GM12878 (cell line): ENCODE data around the gene GNG3. TPM values are rescaled to one million over a fixed set of nuclear protein-coding genes. Genes with fewer than 3 reads are reported as not detected.

ENCODE experiments used
- ATF7 ChIP-seq: fragments of 450-650 bp; IDR thresholded peaks from 2 replicates; pipeline ENCODE4 v1.6.1; 2016; ENCODE audit warnings: low read depth, mild to moderate bottlenecking
- BACH1 ChIP-seq: fragments of 450-650 bp; IDR thresholded peaks from 2 replicates; pipeline ENCODE4 v1.6.1; 2017; ENCODE audit warnings: mild to moderate bottlenecking, borderline replicate concordance
- EGR1 ChIP-seq, 2 experiments: IDR thresholded peaks; 1 replicate in 1 of 2; 2 replicates in 1 of 2; pipeline ENCODE4 v1.6.1; 2011 to 2012; ENCODE audit warnings: low read depth in 2 of 2, low read length in 2 of 2, borderline replicate concordance in 1 of 2, mild to moderate bottlenecking in 1 of 2, moderate library complexity in 1 of 2
- EZH2 ChIP-seq: IDR thresholded peaks from 2 replicates; pipeline ENCODE4 v1.6.1; 2012; ENCODE audit warnings: low read depth, mild to moderate bottlenecking, control low read depth, inconsistent platforms, low read length, borderline replicate concordance; ENCODE audit not compliant: control insufficient read depth
- GABPA ChIP-seq: IDR thresholded peaks from 2 replicates; pipeline ENCODE4 v1.6.1; 2014; ENCODE audit warnings: antibody characterized with exemption, low read depth, mild to moderate bottlenecking, inconsistent platforms
- HDGF ChIP-seq: fragments of 450-650 bp; IDR thresholded peaks from 2 replicates; pipeline ENCODE4 v1.6.1; 2016; ENCODE audit warnings: antibody characterized with exemption
- MTA3 ChIP-seq: IDR thresholded peaks from 2 replicates; pipeline ENCODE4 v1.6.1; 2012; ENCODE audit warnings: low read length, inconsistent platforms, borderline replicate concordance
- MYB ChIP-seq: fragments of 150-350 bp; IDR thresholded peaks from 2 replicates; pipeline ENCODE4 v1.6.1; 2014; ENCODE audit warnings: mild to moderate bottlenecking, low read depth, low read length, borderline replicate concordance
- RFX5 ChIP-seq: IDR thresholded peaks from 2 replicates; pipeline ENCODE4 v1.6.1; 2011; ENCODE audit warnings: low read depth, low read length, improper control_type of control experiment
- SIX5 ChIP-seq: IDR thresholded peaks from 2 replicates; pipeline ENCODE4 v1.6.1; 2011; ENCODE audit warnings: mild to moderate bottlenecking, low read depth, low read length, moderate library complexity; ENCODE audit not compliant: severe bottlenecking
- SMARCA5 ChIP-seq: fragments of 450-650 bp; IDR thresholded peaks from 2 replicates; pipeline ENCODE4 v1.6.1; 2017; ENCODE audit warnings: mild to moderate bottlenecking
- SREBF2 ChIP-seq: IDR thresholded peaks from 2 replicates; pipeline ENCODE4 v1.6.1; 2012; ENCODE audit warnings: mild to moderate bottlenecking, low read length
- TCF12 ChIP-seq: IDR thresholded peaks from 2 replicates; pipeline ENCODE4 v1.6.1; 2011; ENCODE audit warnings: low read depth, mild to moderate bottlenecking, low read length
- TCF7 ChIP-seq: IDR thresholded peaks from 2 replicates; pipeline ENCODE4 v1.6.1; 2014; ENCODE audit warnings: antibody characterized with exemption, borderline replicate concordance
- polyA plus RNA-seq, 11 experiments: library from polyadenylated mRNA; depleted of rRNA in 4 of 11; unstranded in 6 of 11; stranded (reverse) in 5 of 11; fragments of >200 nt; fragmentation: Nextera tagmentation in 4 of 11; fragmentation: Illumina TruSeq in 1 of 11; extraction: Ambion mirVana in 4 of 11; extraction: Trizol in 1 of 11; gene quantifications; 1 replicate in 1 of 11; 2 replicates in 10 of 11; pipeline versions ENCODE4 v1.2.1 to v1.2.3, GENCODE V29; 2011 to 2016; ENCODE audit warnings: inconsistent platforms in 2 of 11, missing spikeins in 2 of 11, low read depth in 1 of 11
- total RNA-seq, 4 experiments: library from RNA; depleted of rRNA in 3 of 4; stranded (reverse); fragments of >200 nt in 3 of 4; fragmentation: Illumina TruSeq in 1 of 4; extraction: Trizol in 1 of 4; gene quantifications; 2 replicates each; pipeline versions ENCODE4 v1.2.1 to v1.2.3, GENCODE V29; 2013 to 2021
- TF ChIP-seq, protein P1 (sequence below): fragments of 450-650 bp; IDR thresholded peaks from 2 replicates; pipeline ENCODE4 v1.6.1; 2017; ENCODE audit warnings: low read depth, mild to moderate bottlenecking, moderate library complexity
- TF ChIP-seq, protein P2 (sequence below): fragments of 450-650 bp; IDR thresholded peaks from 2 replicates; pipeline ENCODE4 v1.6.1; 2017; ENCODE audit warnings: antibody characterized with exemption, mild to moderate bottlenecking, moderate library complexity
- TF ChIP-seq, protein P3 (sequence below): IDR thresholded peaks from 2 replicates; pipeline ENCODE4 v1.6.1; 2012; ENCODE audit warnings: mild to moderate bottlenecking, low read depth, low read length
- TF ChIP-seq, protein P4 (sequence below): IDR thresholded peaks from 2 replicates; pipeline ENCODE4 v1.6.1; 2011; ENCODE audit warnings: borderline replicate concordance, low read depth, mild to moderate bottlenecking, moderate library complexity, low read length; ENCODE audit not compliant: insufficient read depth, poor library complexity, severe bottlenecking
- TF ChIP-seq, protein P5 (sequence below): IDR thresholded peaks from 2 replicates; pipeline ENCODE4 v1.6.1; 2011; ENCODE audit warnings: low read depth, low read length, improper control_type of control experiment, borderline replicate concordance

Gene GNG3
- total and polyA plus RNA-seq, 10 of the 15 experiments (the other 5 are each of a cell fraction or from before 2014, with no cell fraction given): 0.27 to 0.83 (median 0.57) TPM; not detected in 5

DNA sequence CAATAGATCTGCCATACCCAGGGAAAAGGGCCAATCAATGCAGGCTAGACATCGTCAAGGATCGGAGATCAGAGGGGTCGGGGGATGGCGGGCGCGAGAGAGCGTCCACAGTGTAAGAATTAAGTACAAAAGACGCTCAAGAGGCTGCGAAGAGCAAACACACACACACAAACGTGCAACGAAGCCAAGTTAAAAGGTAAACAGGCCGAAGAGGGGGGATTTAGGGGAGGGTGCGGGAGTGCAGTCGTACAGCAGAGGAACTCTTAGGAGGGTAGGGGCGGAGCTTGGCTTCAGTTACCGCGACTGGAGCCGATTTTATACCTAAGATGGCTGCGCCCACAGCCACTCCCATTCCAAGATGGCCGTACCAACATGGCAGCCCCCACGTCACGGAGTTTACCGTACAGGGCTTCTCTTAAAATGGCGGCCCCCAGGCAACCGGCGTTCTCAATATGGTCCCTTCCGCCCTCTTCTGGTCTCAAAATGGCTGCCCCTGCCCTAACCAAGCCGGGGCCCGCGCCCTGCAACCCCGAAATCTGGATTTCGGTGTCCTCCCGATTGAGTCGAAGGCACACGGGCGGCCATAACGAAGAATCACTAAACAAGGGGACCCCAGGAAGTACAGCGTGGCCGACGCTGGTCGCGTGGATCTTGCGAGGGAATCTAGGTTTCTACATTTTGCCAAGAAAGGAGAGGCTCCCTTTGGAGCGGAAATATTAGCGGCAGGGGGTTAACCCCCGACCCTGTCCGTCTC is 1.9 kb downstream of the GNG3 start (continued):
- TF ChIP-seq, protein P1, sequence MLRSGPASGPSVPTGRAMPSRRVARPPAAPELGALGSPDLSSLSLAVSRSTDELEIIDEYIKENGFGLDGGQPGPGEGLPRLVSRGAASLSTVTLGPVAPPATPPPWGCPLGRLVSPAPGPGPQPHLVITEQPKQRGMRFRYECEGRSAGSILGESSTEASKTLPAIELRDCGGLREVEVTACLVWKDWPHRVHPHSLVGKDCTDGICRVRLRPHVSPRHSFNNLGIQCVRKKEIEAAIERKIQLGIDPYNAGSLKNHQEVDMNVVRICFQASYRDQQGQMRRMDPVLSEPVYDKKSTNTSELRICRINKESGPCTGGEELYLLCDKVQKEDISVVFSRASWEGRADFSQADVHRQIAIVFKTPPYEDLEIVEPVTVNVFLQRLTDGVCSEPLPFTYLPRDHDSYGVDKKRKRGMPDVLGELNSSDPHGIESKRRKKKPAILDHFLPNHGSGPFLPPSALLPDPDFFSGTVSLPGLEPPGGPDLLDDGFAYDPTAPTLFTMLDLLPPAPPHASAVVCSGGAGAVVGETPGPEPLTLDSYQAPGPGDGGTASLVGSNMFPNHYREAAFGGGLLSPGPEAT: peak; percentile 97
- no peak for TF ChIP-seq EZH2
- TF ChIP-seq GABPA: peak; percentile 81
- 0 out of 2 replicates have a peak, but pooled peaks have one; percentile 28 for TF ChIP-seq BACH1
- TF ChIP-seq, protein P2, sequence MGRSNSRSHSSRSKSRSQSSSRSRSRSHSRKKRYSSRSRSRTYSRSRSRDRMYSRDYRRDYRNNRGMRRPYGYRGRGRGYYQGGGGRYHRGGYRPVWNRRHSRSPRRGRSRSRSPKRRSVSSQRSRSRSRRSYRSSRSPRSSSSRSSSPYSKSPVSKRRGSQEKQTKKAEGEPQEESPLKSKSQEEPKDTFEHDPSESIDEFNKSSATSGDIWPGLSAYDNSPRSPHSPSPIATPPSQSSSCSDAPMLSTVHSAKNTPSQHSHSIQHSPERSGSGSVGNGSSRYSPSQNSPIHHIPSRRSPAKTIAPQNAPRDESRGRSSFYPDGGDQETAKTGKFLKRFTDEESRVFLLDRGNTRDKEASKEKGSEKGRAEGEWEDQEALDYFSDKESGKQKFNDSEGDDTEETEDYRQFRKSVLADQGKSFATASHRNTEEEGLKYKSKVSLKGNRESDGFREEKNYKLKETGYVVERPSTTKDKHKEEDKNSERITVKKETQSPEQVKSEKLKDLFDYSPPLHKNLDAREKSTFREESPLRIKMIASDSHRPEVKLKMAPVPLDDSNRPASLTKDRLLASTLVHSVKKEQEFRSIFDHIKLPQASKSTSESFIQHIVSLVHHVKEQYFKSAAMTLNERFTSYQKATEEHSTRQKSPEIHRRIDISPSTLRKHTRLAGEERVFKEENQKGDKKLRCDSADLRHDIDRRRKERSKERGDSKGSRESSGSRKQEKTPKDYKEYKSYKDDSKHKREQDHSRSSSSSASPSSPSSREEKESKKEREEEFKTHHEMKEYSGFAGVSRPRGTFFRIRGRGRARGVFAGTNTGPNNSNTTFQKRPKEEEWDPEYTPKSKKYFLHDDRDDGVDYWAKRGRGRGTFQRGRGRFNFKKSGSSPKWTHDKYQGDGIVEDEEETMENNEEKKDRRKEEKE: no peak
- TF ChIP-seq EGR1 (IDR thresholded peaks at IDR 0.05; ENCODE audit: borderline replicate concordance in 1 of 2, low read depth in 2 of 2, low read length in 2 of 2): no peak
- no peak; the same call in 1 of the 2 replicates for TF ChIP-seq TCF7
- TF ChIP-seq, protein P3, sequence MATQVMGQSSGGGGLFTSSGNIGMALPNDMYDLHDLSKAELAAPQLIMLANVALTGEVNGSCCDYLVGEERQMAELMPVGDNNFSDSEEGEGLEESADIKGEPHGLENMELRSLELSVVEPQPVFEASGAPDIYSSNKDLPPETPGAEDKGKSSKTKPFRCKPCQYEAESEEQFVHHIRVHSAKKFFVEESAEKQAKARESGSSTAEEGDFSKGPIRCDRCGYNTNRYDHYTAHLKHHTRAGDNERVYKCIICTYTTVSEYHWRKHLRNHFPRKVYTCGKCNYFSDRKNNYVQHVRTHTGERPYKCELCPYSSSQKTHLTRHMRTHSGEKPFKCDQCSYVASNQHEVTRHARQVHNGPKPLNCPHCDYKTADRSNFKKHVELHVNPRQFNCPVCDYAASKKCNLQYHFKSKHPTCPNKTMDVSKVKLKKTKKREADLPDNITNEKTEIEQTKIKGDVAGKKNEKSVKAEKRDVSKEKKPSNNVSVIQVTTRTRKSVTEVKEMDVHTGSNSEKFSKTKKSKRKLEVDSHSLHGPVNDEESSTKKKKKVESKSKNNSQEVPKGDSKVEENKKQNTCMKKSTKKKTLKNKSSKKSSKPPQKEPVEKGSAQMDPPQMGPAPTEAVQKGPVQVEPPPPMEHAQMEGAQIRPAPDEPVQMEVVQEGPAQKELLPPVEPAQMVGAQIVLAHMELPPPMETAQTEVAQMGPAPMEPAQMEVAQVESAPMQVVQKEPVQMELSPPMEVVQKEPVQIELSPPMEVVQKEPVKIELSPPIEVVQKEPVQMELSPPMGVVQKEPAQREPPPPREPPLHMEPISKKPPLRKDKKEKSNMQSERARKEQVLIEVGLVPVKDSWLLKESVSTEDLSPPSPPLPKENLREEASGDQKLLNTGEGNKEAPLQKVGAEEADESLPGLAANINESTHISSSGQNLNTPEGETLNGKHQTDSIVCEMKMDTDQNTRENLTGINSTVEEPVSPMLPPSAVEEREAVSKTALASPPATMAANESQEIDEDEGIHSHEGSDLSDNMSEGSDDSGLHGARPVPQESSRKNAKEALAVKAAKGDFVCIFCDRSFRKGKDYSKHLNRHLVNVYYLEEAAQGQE: no peak
- no peak for TF ChIP-seq SREBF2
- TF ChIP-seq SIX5: peak; percentile 84
- no peak for TF ChIP-seq SMARCA5
- TF ChIP-seq ATF7: peak; percentile 24; the same call in 1 of the 2 replicates
- TF ChIP-seq RFX5: no peak
- TF ChIP-seq, protein P4, sequence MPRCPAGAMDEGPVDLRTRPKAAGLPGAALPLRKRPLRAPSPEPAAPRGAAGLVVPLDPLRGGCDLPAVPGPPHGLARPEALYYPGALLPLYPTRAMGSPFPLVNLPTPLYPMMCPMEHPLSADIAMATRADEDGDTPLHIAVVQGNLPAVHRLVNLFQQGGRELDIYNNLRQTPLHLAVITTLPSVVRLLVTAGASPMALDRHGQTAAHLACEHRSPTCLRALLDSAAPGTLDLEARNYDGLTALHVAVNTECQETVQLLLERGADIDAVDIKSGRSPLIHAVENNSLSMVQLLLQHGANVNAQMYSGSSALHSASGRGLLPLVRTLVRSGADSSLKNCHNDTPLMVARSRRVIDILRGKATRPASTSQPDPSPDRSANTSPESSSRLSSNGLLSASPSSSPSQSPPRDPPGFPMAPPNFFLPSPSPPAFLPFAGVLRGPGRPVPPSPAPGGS: peak; percentile 73
- TF ChIP-seq TCF12: no peak
- no peak for TF ChIP-seq MYB
- TF ChIP-seq MTA3: peak; percentile 72; the same call in 1 of the 2 replicates
- TF ChIP-seq, protein P5, sequence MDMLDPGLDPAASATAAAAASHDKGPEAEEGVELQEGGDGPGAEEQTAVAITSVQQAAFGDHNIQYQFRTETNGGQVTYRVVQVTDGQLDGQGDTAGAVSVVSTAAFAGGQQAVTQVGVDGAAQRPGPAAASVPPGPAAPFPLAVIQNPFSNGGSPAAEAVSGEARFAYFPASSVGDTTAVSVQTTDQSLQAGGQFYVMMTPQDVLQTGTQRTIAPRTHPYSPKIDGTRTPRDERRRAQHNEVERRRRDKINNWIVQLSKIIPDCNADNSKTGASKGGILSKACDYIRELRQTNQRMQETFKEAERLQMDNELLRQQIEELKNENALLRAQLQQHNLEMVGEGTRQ: no peak
- peak; percentile 88 for TF ChIP-seq HDGF
